ENCODE data around the gene VAV2.

The VAV2 gene

DNA sequence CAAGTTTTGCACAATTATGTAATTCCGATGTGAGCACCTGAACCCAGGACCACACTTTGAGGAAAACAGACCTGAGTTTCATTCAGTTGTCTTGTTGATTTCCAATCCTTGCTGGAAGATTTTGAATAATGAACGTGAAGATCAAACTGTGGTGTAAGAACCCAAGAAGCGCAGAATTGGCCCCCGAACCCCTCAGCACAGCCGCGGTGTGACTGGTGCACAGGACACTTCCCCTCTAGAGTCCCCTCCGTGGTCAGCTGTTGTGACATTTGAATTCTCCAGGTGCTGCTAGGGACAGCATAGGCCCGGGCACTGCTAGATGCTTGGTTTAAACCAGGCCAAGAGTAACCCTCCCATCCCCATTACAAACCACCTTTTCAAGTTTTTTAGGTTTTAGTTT is 34.9 kb upstream of the VAV2 start:
- no peak for DNase-seq (ENCODE audit: low read depth)

DNA sequence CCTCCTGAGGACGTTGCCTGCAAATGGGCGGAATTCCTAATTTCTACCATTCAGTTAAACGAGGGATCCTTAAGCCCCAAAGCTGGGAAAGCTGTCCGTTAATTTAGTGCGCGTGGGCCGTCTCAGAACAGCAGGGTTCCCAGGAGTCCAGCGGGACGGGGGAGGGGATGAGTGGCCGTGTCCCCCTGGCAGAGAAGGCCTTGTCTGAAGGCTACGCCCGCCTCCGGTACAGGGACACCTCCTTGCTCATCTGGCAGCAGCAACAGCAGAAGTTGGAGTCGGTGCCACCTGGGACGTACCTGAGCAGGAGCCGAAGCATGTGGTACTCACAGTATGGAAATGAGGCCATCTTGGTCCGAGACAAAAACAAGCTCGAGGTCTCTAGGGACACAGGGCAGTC is 34.5 kb upstream of the VAV2 start:
- DNase-seq (ENCODE audit: low read depth) = no peak

DNA sequence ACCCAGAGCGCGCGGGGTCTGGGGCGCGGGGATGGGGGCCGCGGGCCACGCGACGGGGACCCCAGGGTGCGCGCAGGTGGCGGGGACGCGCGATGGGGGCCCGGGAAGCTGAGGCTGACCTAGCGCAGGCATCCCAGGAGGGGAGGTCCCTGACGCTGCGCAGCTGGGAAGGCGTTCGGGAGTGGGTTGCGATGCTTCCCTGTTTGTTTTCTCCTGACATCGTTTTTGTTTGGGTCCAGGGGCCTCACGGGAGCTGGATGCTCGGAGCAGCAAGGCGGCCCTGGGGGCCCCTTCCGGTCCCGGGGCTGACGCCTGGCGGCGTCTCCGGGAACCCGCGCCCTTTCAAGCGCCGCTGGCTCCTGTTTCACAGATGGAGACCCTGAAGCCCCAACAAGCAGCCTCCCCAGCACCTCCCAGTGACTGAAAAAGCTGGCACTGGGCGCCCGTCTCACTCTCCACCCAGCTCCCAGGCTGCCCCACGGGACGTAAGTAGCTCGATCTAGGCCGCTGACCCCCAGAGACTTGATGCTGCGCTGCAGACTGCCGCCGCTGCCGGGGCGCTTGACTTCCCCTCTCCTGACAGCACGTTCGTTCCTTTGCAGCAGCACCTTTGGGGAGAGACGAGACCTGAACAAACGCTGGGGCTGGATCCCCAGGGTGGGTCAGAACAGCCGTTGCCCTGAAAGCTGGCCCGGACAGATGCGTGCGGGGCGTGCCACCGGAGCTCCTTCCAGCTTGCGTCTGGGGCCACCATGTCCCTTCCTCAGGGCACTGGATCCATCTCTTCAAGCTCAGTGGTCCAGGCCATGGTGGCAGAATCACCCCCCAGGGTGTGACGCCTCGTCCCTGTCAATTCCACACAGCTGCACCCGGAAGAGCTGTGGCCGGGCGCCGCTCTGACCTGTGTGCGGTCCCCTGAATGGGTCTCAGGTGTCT is 33.8 kb upstream of the VAV2 start:
- DNase-seq (ENCODE audit: low read depth) = peak; percentile 47

DNA sequence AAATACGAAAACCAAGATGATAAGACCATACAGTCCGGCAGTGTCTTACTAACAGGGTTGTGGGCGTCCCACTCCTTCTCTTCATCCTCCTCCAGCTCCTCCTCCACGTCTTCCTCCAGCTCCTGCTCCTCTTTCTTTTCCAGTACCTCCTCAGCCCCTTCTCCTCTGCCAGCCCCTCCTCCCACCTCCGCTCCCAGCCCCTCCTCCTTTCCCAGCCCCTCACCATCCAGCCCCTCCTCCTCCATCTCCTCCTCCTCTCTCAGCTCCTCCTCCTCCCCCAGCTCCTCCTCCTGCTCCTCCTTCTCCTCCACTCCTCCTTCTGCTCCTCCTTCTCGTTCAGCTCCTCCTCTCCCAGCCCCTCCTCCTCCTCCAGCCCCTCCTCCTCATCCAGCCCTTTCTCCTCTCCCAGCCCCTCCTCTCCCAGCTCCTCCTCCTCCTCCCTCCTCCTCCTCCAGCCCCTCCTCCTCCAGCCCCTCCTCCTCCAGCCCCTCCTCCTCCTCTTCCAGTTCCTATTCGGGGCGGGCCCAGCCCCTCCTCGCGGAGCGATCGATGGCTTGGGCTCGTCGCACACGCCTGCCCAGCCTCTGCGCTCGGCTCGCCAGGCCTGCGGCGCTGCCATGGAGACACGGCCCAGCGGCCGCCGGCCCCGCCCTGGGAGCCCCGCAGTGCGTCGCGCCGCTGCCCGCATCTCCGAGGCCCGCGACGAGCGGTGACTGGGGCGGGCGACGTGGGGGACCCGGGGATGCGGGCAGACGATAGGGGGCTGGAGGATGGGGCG is 32.9 kb upstream of the VAV2 start, which contains the start of gene BRD3OS:
TSS of gene BRD3OS (plus strand) at position 654 of the 778 bp plus-strand sequence. CDS start 1,267 bp downstream, outside the sequence.
- DNase-seq (ENCODE audit: low read depth) = peak; percentile 100

DNA sequence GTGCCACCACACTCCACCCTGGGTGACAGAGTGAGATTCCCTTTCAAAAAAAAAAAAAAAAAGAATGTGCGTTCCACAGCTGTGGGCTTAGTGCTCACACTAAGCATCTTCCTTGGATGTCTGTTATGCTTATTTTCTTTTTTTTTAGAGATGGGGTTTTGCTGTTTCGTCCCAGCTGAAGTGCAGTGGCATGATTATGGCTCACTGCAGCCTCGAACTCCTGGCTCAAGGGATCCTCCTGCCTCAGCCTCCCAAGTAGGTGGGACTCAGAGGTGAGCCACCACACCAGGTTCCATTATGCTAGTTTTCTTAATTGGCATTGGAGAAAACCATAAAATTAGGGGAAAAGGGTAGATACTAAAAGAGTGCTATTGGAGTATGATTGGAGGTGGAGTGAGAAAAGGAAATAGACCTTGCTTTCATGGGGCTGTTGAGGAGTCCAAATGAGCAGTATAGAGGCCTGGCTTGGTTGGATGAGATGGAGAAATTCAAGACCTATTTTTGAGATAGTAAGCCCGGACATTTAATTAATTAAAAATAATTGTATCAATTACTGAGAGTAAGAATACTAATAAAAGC is 32.2 kb upstream of the VAV2 start:
- DNase-seq (ENCODE audit: low read depth) = no peak

DNA sequence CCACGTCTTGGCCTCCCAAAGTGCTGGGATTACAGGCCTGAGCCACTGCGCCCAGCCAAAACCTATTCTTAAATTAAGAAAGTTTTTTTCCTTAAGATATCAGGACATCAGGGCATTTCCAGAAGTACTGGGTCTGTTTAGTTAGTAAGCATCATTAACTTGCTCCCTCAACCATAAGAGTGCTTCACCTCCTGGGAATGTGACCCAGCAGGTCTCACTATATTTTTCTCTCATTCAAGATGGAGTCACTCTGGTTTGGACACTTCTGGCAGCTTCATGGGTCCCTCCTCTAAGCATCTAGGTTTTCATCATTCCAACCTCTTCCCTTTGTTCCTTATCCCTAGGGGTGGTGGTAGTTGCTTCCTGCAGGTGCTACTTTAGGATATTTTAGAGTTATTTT is 22.8 kb upstream of the VAV2 start:
- DNase-seq (ENCODE audit: low read depth) = no peak

DNA sequence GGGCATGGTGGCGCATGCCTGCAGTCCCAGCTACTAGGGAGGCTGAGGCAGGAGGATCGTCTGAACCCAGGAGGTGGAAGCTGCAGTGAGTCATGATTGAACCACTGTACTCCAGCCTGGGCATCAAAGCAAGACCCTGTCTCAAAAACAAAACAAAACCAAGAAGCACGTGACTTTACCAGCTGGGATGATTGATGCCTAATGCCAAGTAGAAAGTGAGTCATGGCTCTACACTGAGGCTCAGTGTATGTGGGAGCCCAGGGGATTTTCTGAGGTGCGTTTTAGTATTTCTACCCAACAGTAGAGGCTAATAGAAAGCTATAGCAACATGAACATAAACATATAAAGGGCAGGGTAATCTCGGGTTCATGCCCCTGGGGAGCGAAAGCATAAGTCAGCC is 19.3 kb upstream of the VAV2 start:
- DNase-seq (ENCODE audit: low read depth) = no peak

DNA sequence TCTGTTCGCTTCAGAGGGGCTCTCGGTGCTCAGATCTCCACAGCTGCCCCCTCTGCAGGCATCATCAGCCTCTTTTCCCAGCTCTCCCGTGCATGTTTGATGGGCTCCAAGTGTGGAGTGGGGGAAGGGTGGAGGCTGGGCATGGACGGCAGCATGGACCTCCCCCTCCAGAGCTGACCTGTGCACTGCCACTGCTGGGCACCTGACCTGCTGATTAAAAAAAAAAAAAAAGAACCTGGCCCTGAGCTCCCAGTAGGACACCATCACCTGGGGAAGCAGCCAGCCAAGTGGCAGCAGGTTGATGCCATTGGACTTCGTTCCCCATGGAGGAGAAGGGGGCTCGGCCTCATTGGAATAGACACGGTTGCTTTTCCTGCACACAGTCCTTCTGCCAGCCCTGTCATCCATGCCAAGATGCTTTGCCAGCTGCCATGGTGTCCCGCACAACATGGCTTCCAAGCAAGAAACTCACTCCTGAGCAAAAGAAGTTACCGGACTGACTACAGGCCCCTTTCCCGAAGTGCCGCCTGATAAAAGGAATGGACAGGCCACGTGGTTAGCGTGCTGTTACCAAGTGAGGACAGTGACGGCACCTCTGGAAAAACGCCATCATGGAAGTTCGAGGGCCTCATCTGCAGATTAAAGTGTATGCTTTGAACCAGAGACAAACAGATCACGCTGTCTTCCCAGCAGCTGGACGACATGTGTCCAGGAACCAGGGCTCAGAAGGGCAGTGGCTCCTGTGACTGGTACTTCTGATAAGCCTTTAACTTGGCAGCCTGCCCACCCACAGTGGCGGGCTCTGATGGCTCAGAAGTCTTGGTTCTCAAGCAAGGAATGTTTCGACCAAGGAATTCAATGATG is 18.4 kb upstream of the VAV2 start:
- peak; percentile 16 for DNase-seq (ENCODE audit: low read depth)

DNA sequence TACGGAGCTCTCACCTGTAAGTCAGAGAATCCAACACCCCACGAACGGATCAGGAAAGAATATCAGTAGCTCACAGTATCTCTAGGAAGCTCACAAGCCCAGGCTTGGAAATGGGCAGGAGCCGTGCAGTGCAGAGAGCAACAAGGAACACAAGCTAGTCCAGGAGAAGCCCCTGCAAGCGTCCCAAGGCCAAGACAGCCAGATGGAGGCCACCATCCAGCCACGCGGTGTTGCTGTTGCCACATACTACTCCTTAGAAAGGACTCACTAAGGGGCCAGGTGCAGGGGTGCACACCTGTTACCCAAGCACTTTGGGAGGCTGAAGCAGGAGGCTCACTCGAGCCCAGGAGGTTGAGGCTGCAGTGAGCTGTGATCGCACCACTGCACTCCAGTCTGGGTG is 15.4 kb upstream of the VAV2 start:
- DNase-seq (ENCODE audit: low read depth) = no peak

DNA sequence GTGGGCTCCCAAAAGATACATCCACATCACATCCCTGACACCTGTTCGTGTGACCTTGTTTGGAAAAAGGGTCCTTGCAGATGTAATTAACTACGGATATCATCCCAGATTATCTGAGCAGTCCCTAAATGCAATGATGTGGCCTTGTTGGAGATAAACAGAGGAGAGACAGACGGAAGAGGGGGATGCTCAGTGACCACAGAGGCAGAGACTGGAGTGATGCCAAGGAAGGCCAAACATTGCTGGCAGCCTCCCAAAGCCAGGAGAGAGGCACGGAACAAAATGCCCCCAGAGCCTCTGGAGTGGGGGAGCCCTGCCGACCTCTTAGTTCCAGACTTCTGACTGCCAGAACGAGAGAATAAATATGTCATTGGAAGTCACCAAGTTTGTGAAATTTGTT is 15.0 kb upstream of the VAV2 start:
- DNase-seq (ENCODE audit: low read depth) = peak; percentile 10

DNA sequence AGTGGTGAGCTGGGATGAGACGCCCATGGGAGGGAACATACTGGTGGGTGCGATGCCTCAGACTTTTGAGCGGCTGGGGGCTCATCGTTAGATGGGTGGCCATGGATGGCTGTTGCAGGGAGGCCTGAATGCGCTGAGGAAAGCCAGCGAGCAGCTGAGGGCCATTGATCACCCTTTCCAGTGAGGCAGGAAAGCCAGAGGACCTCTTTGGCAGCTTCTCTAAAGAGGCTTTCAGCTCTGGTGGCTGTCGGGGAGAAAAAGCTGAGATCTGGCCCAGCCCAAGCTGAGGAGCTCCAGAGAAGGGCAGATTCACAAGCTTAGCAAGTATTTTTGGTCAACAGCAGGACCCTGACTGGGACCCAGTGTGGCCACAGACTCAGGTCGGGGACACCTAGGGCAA is 13.3 kb upstream of the VAV2 start:
- no peak for DNase-seq (ENCODE audit: low read depth)

DNA sequence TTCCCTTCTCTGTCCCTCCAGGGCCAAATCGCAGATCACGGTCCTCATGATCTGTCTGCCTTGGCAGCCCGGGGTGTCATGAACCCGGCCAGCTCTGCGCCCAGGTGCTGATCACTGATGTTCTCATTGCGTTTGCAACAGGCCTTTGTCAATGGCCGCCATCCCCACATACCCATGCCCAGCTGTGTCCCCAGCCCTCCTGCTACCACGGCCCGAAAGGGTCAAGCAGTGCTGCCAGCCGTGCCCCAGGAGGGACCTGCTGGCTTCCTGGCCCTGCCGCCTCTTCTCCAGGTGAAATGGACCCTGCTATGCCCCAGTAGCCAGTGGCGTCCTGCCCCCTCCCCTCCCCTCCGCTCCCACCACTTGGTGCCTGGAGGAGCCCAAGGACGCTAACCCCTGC is 12.8 kb upstream of the VAV2 start:
- DNase-seq (ENCODE audit: low read depth) = no peak

DNA sequence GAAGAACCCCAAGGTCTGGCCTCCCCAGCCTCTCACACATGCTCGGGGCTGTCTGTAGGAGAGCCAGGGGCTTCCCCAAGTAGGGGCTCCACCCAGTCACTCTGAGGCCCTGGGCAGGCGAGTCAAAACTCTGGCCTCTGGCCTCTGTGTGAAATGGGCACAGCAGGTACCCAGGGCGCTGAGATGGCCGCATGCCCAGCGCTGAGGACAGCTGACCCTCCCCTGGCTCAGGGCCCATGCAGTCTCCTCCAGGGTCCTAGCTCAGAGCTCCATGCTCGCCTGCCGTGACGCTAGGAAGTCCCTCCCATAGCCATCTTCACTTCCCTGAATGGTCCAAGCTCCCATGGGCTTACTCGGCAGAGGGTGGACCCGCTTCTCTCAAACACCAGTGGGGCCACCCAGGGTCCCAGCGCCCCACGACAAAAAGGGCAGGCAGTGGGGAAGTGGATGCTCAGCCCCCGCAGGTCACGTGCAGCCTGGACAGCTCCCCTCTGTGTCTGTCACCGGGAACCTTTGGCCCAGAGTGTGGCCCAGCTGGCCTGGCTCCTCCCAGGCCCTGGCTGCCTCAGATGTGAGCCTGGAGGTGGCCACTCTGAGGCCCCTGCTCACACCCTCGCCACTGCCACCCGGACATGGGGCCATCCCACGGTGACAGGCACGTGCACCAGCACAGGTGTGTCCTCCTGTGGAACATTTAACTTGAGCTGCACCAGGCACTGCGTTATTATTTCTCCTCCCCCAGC is 12.2 kb upstream of the VAV2 start:
- no peak for DNase-seq (ENCODE audit: low read depth)

DNA sequence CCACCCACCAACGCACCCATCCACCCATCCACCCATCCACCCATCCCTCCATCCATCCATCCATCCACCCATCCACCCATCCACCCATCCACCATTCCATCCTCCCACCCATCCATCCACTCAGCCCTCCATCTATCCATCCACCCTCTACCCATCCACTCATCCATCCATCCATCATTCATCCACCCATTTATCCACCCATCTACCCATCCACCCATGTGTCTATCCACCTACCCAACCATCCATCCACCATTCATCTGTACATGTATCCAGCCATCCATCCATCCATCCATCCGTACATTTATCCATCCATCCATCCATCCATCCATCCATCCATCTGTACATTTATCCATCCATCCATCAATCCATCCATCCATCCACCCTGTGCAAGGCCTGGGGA is 11.1 kb upstream of the VAV2 start:
- no peak for DNase-seq (ENCODE audit: low read depth)

DNA sequence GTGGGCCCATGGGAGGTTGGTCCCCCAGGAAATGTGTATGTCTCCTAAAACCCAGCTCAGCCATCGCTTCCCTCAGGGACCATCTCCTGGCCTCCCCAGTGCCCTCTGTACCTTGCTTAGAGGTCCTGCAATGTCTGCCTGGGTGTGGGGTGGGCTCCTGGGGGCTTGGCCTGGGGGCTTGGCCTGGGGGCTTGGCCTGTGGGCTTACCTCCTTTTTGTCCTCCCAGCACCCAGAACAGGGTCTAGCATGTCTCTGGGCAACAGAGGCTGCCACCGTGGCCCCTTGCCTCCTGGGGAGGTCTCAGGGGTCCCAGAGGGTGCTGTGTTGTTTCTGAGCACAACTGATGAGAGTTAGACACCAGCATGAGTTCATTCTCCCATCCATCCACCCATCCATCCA is 10.7 kb upstream of the VAV2 start:
- no peak for DNase-seq (ENCODE audit: low read depth)

DNA sequence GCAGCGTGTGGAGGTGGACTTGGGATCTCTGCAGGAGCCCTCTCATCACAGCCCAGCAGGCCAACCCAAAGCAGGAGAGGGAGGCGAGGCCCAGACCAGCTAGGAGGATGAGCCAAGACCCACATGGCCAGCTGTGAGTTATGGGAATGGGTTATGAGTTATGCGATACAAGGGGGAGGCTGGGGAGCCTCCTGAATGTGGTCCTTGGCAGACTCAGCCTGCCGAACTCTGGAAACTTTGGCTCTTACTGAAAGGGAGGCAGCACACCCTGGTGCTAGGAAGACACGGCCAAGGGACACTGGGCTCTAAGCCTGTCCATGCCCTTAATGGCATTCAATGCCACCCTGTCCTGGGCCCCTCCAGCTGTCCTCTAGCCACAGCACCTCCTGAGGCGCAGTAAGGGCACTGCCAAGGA is 7.7 kb upstream of the VAV2 start:
- DNase-seq (ENCODE audit: low read depth) = no peak

DNA sequence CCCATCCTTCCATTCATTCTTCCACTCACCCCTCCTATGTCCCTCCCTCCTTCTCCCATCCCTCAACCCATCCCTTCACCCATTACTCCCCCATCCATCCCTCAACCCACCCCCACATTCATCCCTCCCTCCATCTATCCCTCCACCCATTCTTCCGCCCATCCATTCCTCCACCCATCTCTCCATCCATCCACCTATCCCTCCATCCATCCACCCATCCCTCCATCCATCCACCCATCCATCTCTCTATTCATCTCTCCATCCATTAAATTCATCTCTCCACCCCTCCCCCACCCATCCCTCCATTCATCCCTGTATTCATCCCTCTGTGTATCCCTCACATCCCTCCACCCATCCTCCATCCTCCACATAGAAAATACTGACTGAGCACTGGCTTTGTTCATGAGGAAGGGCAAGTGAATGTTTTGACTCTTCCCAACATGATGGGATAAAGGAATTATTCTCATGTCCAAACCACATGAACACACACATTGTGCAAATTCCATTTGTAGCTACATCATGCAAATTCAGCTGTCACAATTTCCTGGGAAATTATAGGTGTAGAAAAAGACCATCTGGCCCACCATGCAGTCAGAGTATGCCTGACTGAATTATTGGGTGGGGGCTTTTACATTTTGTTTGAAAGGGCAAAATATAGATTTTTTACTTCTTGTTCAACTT is 6.9 kb upstream of the VAV2 start:
- peak; percentile 49 for DNase-seq (ENCODE audit: low read depth)

DNA sequence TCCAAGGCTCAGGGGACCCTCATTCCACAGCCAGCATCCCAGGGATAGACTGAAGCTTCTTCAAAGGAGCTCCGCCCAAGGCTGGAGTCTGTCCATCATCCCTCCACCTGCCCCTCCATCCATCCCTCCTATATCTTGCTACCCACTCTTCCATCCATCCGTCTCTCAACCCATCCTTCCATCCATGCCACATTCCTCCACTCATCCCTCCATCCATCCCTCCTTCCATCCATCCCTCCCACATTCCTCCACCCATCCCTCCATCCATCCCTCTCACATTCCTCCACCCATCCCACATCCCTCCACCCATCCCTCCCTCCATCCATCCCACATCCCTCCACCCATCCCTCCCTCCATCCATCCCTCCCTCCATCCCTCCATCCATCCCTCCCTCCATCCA is 5.5 kb upstream of the VAV2 start:
- DNase-seq (ENCODE audit: low read depth) = no peak

DNA sequence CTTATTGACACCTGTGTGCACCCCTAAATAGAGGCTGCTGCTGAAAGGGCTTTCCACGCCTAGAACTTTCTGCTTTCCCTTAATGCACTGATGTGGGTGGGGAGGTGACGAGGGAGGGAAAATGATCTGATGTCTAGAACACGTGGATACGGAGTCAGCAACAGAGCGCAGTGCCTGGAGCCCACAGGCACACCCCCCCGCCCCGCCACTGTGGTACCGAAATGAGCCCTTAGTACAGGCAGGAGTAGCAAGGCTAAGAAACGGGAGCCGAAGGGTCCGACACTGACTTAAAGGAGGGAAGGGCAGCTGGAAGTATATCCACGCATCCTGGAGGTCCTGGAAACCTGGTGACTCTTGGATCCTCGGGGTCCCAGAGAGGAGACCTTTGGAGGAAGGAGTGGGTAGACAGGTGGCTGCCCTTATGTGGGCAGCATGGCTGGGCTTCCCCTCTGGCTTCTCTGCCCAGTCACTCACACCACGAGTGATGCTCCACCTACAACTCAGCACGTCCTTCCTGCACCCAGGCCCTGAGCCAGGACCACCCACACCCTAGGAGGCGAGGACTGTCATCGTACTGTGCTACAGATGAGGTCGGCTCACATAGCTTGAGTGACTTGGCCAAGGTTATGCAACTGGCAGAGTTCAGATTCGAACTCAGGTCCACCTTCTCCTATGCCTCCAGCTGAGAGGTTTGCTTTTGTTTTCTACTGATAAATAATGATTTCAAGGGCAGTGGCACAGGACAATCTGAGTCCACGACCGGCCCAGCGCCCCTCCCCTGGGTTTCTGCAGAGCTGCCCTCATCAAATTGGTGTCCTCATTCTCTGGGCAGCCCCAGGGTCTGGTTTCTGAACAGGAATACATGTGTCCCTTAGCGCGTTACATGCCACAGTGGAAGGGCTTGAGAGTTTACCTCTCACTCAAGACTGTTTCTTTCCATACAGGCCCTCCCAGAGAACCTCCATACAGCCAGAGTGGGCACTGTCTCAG is 4.7 kb upstream of the VAV2 start:
- DNase-seq (ENCODE audit: low read depth) = peak; percentile 20

Measured in EH (cell line).